ENCODE results near the gene CPT2.

The CPT2 gene

DNA sequence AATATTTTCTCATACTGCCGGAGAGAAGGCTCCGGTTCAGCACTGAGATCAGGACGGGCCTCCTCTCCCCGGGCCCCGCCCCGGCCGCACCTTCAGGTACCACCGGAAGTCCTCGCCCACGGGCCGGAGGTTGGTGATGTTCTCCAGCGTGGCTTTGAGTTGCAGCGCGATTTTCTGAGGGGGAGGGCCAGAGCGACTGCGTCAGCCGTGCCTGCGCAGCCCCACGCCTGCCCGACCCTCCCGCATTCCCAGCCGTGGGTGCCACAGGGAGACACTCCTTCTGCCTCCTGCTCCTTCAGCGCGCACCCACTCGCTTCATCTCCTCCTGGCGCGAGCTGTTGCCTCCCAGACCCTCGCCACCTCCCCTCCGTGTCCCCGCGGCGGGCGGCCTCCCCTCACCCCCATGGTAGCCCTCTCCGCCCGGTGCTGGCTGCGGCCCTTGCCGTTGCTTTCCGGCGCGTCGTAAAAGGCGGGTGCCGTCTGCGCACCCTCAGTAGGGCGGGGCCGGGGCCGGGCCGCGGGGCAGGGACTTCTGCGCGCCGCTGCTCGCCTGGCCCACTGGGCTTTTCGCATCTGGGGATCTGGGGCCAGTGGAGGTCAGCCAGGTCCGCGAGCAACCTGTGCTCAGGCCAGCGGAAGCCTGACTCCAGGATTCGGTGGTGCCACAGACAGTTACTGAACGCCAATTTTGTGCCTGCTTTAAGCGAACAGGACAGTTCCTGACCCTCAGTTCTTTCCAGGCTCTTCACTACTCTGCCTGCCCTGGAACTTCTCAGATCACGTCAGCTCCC, 23.7 kb downstream of the CPT2 start, which contains the start of gene CZIB:
TSS of gene CZIB (minus strand) at position 464 of the 791 bp plus-strand sequence. CDS start at position 405, 59 bp downstream.
- peak; percentile 92 for DNase-seq

DNA sequence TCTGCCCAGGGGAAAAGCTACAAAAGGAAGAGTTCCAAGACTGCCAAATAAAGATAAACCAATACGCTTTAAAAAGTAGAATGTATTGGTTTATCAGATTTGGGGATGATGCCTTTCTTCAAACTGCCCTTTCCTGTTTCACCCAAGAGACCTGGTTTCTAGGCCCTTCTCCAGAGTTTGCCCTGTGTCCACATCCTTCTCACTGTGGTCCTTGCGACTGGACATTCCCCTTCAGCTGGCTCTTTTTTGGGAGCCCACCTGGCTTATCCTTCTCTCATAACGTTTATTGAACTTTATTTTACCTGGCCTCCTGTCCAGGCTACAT, 24.3 kb downstream of the CPT2 start:
- no peak for DNase-seq

DNA sequence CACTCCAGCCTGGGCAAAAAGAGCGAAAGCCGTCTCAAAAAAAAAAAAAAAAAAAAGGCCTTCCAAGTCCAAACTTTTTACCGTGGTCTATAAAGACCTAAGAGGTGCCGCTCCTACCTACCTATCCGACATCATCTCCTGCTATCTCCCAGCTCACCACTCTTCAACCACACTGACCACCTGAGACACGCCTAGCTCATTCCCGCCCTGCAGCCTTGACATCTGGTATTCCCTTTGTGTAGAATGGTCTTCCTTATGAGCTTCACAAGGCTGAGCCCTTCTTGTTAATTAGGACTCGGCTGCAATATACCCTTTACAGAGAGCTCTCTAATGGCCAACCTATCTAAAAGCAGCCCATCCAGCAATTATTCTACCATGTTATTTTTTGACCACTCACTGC, 41.0 kb downstream of the CPT2 start:
- DNase-seq, result no peak

DNA sequence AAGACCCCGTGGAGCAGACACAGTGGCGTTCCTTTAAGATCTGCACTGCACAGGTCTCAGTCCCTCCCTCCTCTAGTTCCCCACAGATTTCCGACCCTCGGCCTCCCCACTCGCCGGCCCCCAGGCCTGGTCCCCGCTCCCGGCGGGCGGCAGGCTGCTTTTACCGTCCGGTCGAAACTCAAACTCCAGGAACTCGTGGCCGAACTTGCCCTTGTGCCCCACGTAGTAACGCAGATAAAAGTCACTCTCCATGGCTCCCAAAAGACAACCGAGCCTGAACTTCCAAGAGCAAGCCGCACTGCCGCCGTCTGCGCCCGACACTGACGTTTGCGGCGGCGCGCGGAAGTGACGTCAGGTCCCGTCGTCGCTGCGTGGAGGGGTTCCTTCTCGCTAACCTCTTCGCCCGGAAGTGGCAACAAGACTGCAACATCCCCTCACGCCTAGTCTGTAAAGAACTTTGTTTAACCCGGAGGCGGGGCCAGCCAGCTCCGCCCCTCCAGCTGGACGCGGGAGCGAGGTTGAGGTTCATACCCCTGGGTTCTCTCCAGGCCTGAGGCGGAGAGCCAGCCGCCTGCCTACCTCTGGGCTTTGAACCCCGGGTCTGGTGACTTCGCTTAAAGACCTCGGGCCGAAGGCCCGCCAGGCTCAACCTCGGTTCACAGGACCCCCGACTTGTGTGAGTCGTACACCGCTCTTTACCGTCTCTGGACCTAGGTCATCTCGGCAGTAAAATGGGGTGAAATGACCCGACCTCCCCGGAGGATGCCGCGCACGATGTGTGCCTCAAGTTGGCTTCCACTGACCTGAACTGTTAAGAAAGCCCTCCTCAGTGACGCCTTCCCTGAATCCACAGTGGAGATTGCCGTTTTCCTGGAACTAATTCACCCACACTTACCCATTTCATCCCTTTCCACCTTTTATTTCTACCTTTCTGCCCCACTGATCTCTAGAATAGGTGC, 41.9 kb downstream of the CPT2 start, which contains the start of gene MAGOH:
TSS of gene MAGOH (minus strand) at position 322 of the 959 bp plus-strand sequence. CDS start at position 252, 70 bp downstream.
- DNase-seq, result peak; percentile 77

DNA sequence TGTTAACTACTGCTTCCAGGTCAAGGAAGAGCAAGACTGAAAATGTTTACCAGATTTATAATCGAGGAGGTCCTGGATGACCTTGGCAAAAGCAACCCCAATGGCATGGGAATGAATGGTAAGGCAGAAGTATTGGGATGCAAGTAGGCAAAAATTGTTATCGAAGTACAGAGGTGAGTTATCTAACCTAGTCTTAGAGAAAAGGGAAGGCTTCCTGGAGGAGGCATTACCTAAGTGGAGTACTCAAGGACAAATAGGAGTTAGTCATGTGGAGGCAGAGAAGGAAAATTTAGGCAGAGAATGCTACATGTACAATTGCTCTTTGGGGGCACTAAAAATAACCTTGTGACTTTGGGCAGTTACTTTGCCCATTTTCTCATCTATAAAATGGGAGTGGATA, 45.2 kb downstream of the CPT2 start:
- DNase-seq, result no peak

DNA sequence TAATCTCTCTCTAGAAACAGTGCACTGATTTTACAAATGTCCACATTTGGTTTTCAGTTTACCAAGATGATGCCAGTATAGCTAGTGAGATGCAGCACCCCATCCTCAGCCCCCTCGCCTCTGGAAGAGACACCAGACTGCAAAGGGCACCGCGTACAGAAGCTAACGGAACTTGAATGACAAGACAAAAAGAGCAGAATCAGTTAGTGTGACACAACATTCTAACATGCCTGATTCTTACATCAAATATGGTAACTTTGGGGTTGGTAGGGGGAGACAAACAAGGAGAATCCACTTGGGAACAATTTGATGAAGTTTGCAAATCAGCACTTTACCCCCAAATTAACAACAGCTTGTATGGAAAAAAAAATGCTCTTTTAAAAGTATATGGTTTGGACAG, 45.8 kb downstream of the CPT2 start:
- no peak for DNase-seq

DNA sequence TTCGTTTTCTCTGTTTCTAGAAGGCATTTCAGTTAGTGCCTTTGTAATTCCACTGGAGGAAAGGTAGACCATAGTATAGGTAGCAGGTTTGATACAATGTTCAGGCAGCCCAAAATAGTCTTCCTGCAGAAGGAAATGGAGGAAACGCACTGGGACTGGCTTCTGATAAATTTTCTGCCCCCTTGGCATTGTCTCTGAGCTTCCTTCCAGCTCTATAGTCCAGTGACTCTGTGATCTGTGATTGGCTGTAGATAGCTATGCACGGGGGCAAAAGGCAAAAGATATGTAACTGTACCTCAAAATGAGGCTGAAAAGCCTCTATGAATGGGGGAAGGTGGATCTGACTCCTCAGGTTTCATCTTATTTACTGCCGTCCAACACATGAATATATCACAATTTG, 47.5 kb downstream of the CPT2 start:
- DNase-seq, result no peak

DNA sequence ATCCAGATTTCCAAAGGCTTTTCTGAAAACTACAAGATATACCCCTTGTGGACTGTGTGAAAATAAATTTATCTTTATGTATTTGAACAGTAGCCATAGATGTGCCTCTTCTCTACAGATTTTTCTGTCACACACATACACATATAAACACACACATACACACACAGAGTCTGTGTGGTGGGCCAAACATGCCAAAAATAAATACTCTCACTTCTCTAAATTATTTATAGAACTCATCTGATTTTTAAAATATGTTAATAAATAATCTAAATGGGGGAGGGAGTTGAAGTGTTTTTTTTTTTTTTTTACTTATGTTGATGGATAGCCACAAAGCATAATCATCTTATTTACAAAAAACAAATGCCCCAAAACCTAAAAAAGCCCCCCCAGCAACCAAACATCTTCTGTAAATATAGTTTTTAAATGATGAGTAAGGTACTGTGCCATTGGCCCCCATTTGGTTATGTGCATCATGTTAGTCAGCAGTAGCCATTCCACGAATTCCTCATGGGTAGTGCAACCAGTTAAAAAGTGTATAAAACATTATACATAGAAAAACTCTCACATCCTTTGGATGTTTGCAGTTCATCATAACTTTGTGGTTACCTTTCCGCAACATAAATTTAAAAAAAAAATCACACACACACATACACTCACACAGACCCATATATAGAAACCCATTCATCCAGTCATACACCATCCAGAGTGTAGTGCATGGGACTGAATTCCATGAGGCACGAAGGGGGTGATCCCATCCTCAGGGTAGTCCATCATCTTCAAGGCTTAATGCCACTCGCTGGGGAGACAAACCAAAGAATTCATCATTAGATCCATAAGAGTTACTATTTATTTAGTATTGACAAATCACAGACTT, 49.9 kb downstream of the CPT2 start:
- no peak for DNase-seq

DNA sequence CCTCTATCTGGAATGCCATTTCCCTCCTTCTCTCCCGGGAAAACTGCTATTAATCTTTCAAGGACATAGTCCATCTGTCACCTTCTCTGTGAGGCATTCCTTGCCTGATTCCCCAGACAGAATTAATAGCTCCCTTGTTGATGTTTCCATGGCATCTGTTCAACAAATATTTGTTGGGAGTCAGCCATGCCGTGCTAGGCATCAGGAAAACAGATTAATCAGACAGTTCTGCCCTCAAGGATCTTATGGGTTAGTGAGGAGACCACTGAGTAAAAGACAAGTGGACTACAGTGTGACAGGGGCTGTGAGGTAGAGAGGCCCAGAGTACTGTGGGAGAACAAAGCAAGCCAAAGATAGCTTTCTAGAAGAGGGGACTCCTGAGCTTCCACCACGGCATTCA, 53.1 kb downstream of the CPT2 start:
- no peak for DNase-seq

DNA sequence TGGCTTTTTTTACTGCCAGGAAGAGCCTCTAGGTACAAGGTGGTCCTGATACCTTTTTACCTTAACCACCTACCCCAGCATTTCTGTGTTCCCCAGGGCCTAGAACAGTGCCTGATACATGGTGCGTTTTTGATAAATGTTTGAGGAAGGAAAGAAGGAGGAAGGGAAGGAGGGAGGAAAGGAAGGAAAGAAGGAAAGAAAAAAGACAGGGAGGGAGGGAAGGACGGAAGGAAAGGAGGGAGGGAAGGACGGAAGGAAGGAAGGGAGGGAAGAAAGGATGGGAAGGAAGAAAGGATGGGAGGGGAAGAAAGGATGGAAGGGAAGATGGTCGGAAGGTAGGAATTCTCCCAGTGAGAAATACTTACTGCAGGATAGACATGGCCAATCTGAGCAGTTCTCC, 53.7 kb downstream of the CPT2 start:
- no peak for DNase-seq

DNA sequence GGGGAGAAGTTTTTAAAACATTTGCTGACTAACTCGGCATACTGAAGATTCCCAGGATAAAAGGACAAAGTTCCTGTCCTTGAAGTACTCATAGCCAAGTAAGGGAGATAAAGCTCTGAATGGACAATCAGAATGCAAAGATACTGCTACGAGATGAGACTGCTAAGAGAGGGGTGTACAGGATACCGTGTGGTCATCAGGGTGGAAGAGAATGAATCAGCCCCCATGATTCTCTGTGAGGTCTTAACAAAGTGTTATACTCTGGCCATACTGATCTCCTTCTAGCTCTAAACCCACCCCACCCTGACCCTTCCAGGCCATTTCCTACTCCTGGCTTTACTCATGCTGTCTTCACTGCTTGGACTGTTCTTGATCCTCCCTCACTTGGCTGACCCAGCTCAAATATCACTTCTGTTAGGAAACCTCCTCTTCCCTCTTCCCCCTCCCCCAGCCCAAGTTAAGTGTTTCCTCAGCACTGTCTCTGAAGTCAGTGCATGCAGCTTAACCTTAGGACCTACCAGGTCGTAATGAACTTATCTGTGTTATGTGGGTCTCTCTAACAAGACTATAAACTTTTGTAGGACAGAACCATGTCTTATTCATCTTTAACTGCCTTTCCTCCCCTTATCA, 57.5 kb downstream of the CPT2 start:
- DNase-seq, result no peak

DNA sequence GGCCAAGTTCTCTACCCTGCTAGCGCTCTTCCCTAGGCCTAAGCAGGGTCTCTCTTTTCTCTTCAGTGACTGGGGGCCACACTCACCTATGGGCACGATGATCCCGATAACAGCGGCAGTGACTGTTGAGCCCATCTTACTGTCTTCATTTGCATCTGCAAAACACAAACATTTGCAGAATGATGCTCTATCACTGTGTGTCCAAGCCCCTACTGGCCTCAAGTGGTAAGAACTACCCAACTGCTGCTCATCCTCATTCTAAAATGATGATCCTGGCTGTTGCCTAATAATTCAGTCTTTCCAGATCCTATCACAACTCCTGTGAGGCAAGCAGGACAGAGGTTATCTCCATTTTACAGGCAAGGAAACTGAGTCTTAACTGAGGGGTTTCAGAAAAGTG, 58.4 kb downstream of the CPT2 start:
- no peak for DNase-seq

DNA sequence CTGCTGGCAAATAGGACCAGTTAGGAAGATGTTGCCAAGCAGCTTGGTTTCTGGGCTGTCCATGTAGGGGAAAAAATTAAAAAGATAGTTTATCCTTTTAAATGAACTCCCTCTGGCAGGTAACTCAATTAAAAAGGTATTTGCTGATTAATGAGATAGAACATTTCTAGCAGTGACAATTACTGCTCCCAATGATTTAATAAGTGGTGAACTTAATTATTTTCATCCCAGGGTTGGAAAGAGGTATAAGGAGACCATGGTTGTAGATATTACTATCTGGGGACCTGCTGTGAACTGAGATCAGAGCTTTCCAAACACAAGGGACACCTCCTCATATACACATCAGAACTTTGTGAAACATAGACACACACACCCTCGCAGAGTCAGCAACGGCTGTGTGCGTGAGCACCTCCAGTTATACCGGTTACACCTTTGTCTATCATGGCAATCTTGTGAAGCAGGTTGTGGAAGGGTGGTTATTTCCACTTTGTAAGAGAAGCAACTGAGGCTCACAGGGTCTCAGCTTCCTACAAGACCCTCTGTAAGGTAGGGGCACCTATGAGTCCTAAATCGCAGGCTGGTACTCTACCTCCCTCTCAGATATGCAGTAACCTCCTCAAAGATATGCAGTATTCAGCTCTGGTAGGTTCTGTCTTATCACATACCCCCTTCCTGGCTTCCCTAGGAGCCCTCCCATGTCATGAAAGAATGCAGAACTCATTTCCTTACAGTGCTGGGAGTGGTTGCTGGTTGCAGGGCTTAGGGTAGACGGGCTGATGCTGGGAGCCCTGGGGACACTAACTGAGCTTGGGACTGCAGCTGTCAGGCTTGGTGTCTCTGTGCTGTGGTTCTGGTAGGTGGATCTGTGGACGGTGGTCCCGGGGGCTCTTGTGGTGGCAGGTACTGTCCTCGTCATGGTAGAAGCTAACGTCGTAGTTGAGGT, 60.2 kb downstream of the CPT2 start:
- no peak for DNase-seq

DNA sequence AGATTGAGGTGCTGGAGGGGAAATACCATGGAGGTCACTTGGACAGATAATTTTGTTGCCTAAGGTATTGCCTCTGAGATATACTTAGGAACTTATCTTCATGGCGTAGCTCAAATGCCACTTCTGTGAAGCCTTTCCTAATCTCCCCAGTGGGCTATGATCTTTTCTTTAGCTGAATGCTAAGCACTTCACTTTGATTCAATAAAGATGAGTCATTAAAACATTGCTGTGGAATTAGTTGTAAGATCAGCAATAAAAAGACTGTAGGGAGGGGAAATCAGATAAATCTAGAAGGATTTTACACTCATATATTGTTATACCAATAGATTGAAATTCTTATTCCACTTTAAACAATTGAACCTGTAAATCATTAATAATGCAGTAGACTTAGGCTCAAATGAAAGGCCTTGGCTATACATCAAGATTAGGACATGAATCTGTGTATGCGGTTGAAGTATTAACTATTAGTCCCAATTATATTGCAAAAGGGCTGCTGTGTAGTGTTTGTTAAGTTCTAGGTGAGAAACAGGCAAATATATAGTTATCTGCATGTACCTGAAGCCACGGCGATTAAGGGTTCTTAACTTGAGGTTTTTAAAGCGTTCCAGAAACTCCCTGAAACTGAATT, 60.9 kb downstream of the CPT2 start:
- DNase-seq, result no peak

DNA sequence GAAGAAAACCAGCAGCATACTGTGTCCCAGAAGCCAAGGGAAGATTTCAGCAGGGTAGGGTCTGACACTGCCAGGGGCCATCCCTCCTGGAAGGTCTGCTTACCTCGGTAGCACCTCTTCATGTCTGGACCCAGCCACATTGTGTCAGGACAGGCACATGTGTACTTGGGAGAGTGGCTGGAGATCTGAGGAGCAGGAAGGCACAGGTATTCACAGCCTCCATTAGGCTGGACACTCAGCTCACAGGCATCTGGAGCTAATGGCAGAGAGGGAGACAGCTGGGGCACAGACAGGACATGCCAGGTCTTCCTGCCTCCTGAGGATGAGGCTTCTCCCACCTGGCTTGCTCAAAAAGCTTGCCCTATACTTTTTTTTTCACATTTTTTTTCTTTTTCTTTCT, 61.6 kb downstream of the CPT2 start:
- no peak for DNase-seq

DNA sequence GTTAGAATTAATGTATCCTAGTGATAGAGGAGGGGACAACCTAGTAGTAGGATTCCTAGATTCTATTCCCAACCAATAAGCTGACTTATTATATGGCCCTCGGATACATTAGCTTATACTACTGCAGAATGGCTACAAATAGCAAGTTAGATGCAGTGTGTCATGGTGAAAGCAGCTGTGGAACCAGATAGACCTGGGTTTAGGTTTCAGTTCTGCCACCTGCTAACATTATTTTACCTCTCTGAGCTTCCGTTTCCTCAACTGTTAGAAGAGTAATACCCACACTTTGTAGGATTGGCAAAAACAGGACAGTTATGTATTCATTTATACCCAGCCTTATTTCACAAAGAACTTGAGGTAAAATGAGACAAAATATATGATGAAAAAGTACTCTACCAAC, 63.3 kb downstream of the CPT2 start:
- DNase-seq, result no peak

DNA sequence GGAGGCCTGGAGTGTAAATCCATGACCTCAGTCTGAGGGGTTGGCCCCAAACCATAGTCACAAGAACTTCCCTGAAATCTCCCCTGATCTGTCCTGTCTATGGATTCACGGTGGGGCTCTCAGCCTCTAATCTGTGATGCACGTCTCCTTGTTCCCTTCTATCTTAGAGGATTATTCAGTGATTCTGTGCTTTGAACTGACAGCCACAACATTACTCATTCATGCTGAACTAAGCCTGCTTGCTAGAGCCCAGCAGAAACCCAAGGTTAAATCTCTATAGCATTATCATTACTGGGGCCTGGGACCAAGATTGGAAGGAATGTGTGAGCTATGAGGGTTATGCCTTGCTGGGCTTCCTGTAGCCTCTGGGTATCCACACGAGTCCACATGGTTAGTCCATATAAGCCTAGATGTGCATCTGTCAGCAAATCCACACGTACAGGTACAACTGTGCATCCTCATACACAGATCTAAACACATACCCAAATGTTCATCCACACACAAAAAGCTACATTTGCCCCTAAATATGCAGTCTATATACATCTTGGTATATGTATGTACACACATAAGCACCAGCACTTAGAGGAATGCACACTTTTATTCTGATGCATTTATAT, 64.1 kb downstream of the CPT2 start:
- no peak for DNase-seq

DNA sequence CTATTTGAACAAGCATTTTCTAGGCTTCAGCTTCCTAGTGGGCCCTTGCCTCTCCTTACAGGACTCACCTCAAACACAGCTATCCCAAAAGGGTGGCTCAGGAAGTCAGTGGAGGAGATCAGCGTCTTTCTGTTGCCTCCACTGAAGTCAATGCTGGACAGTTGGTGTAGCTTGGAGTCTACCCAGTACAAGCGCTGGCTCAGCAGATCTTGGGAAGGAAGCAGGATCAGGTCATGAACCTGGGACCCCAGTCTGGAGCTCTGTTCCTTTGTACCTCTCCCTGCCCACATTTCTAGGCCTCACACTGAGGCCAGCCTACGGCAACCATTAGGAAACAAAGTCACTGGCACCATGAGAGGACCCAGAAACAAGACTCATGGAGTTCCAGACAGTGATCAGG, 65.4 kb downstream of the CPT2 start:
- DNase-seq, result no peak

All from NCI-H526 treated with DMSO at 0.1 percent for 48 hours (cell line).